ENCODE results near the gene NRCAM.

NRCAM gene

GRCh38 chr7:108375668-108376067 is 80.6 kb downstream of the NRCAM start:
- H3K27ac ChIP-seq = no peak overlapping the region
- peaks cover 3% of the 10 kb centered on the region for H3K27me3 ChIP-seq
- H3K4me1 ChIP-seq (ENCODE audit: control insufficient read depth in 1 of 2, insufficient read depth in 1 of 2, low read depth in 1 of 2, low read length in 1 of 2) = no peaks in the 10 kb centered on the region
- TF ChIP-seq CTCF (IDR thresholded peaks at IDR 0.05) = no peak
- no peak overlapping the region for H3K4me3 ChIP-seq (ENCODE audit: low read depth in 1 of 2, low read length in 1 of 2)
- H3K36me3 ChIP-seq = no peaks in the 10 kb centered on the region
- H3K9me3 ChIP-seq = no peaks in the 10 kb centered on the region

GRCh38 chr7:108374899-108375298 is 81.3 kb downstream of the NRCAM start:
- no peaks in the 10 kb centered on the region for H3K4me1 ChIP-seq (ENCODE audit: control insufficient read depth in 1 of 2, insufficient read depth in 1 of 2, low read depth in 1 of 2, low read length in 1 of 2)
- H3K36me3 ChIP-seq = no peaks in the 10 kb centered on the region
- no peak overlapping the region for H3K27ac ChIP-seq
- no peaks in the 10 kb centered on the region for H3K9me3 ChIP-seq
- H3K27me3 ChIP-seq = peaks cover 3% of the 10 kb centered on the region
- no peak overlapping the region for H3K4me3 ChIP-seq (ENCODE audit: low read depth in 1 of 2, low read length in 1 of 2)
- no peak for TF ChIP-seq CTCF (IDR thresholded peaks at IDR 0.05)

- Histone ChIP-seq H3K9me3 (no peaks in the 10 kb centered on the region), H3K27me3 (peaks cover 3% of the 10 kb centered on the region), H3K4me1 (ENCODE audit: control insufficient read depth in 1 of 2, insufficient read depth in 1 of 2, low read depth in 1 of 2, low read length in 1 of 2) (no peaks in the 10 kb centered on the region), H3K36me3 (no peaks in the 10 kb centered on the region), H3K4me3 (ENCODE audit: low read depth in 1 of 2, low read length in 1 of 2) (no peak overlapping the region), H3K27ac (no peak overlapping the region)
- TF ChIP-seq CTCF (IDR thresholded peaks at IDR 0.05) = no peak
Measured at GRCh38 chr7:108372618-108373017, 83.6 kb downstream of the NRCAM start.

GRCh38 chr7:108370616-108371015 is 85.6 kb downstream of the NRCAM start:
- H3K27ac ChIP-seq = no peak overlapping the region
- TF ChIP-seq CTCF (IDR thresholded peaks at IDR 0.05) = no peak
- no peaks in the 10 kb centered on the region for H3K9me3 ChIP-seq
- no peaks in the 10 kb centered on the region for H3K36me3 ChIP-seq
- H3K4me3 ChIP-seq (ENCODE audit: low read depth in 1 of 2, low read length in 1 of 2) = no peak overlapping the region
- no peaks in the 10 kb centered on the region for H3K4me1 ChIP-seq (ENCODE audit: control insufficient read depth in 1 of 2, insufficient read depth in 1 of 2, low read depth in 1 of 2, low read length in 1 of 2)
- no peaks in the 10 kb centered on the region for H3K27me3 ChIP-seq

- no peaks in the 10 kb centered on the region for H3K4me1 ChIP-seq (ENCODE audit: control insufficient read depth in 1 of 2, insufficient read depth in 1 of 2, low read depth in 1 of 2, low read length in 1 of 2)
- TF ChIP-seq CTCF (IDR thresholded peaks at IDR 0.05) = no peak
- no peaks in the 10 kb centered on the region for H3K27me3 ChIP-seq
- H3K9me3 ChIP-seq = no peaks in the 10 kb centered on the region
- H3K27ac ChIP-seq = no peak overlapping the region
- H3K4me3 ChIP-seq (ENCODE audit: low read depth in 1 of 2, low read length in 1 of 2) = no peak overlapping the region
- no peaks in the 10 kb centered on the region for H3K36me3 ChIP-seq
Measured at GRCh38 chr7:108368466-108368865, 87.8 kb downstream of the NRCAM start.

GRCh38 chr7:108367946-108368345 is 88.3 kb downstream of the NRCAM start:
- Histone ChIP-seq H3K27me3 (no peaks in the 10 kb centered on the region), H3K4me1 (ENCODE audit: control insufficient read depth in 1 of 2, insufficient read depth in 1 of 2, low read depth in 1 of 2, low read length in 1 of 2) (no peaks in the 10 kb centered on the region), H3K27ac (no peak overlapping the region), H3K36me3 (no peaks in the 10 kb centered on the region), H3K4me3 (ENCODE audit: low read depth in 1 of 2, low read length in 1 of 2) (no peak overlapping the region), H3K9me3 (no peaks in the 10 kb centered on the region)
- no peak for TF ChIP-seq CTCF (IDR thresholded peaks at IDR 0.05)
